Ovary (tissue), 3 donors: Measurements from ENCODE around the gene TIRAP.

Experiments used
- EP300 ChIP-seq: sonication (generic); formaldehyde crosslinking; IDR thresholded peaks from one replicate; pipeline ENCODE4 v1.6.1; 2017; ENCODE audit warnings: antibody characterized with exemption
- POLR2A ChIP-seq: fragments of 450-650 bp; IDR thresholded peaks from one replicate; pipeline ENCODE4 v1.6.1; 2017; ENCODE audit warnings: antibody characterized with exemption, mild to moderate bottlenecking, moderate library complexity
- TF ChIP-seq, protein P1 (sequence below), 3 donors: fragments of 450-650 bp in 2 of 3; fragments of 200-600 bp in 1 of 3; IDR thresholded peaks; one replicate each; pipeline versions ENCODE4 v1.5.1 to v1.8.0; 2016 to 2022; ENCODE audit warnings: antibody characterized with exemption in 3 of 3, mild to moderate bottlenecking in 1 of 3
- donor health status: DM: no; HTN: no; CAD: no.

DNA sequence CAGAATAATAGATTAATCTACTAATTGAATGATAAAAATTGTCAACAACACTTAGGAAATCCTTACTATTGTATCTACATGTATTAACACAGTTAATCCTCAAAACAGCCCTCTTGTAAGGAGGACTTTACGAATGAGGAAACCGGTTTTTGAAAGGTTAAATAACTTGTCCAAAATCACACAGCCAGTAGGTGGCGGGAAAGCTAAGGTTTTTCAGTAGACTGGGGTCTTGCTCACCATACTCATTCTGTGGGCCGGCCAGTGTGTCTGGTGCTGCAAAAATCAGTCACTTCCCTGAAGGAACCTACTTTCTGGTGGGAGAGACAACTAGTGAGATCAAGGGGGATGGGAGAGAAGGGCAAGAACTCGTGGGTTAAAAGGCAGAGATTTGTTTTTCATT lies 24.8 kb downstream of the TIRAP start:
- TF ChIP-seq, protein P1, sequence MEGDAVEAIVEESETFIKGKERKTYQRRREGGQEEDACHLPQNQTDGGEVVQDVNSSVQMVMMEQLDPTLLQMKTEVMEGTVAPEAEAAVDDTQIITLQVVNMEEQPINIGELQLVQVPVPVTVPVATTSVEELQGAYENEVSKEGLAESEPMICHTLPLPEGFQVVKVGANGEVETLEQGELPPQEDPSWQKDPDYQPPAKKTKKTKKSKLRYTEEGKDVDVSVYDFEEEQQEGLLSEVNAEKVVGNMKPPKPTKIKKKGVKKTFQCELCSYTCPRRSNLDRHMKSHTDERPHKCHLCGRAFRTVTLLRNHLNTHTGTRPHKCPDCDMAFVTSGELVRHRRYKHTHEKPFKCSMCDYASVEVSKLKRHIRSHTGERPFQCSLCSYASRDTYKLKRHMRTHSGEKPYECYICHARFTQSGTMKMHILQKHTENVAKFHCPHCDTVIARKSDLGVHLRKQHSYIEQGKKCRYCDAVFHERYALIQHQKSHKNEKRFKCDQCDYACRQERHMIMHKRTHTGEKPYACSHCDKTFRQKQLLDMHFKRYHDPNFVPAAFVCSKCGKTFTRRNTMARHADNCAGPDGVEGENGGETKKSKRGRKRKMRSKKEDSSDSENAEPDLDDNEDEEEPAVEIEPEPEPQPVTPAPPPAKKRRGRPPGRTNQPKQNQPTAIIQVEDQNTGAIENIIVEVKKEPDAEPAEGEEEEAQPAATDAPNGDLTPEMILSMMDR (IDR thresholded peaks at IDR 0.05): peak in 1 of 3 donors; percentile 42
- no peak for TF ChIP-seq EP300
- TF ChIP-seq POLR2A: no peak
